ENCODE results near the gene C5orf46.

DNA sequence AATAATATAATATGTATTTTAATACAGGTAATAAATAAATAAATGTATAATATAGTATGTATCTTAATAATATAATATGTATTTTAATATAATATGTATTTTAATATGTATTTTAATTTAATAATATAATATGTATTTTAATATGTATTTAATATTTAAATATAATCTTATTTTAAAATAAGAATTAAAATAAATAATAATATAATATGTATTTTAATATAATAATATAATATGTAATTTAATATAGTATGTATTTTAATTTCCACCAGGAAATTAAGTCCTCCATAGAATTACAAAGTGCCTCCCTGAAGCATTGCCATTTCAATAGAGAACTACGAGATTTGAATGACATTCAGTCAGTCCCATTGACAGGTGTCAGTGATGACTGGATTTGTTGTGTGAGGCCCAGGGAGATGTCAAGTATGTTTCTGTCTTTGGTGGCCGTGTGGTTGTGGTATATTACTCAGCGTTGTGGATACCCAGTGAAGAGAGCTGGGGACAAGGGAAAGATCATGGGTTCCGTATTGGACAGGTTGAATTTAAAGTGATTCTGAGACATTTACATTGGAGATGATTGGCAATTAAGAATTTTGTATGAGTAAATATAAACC lies 14.2 kb upstream of the C5orf46 start:
- TF ChIP-seq, protein P1, sequence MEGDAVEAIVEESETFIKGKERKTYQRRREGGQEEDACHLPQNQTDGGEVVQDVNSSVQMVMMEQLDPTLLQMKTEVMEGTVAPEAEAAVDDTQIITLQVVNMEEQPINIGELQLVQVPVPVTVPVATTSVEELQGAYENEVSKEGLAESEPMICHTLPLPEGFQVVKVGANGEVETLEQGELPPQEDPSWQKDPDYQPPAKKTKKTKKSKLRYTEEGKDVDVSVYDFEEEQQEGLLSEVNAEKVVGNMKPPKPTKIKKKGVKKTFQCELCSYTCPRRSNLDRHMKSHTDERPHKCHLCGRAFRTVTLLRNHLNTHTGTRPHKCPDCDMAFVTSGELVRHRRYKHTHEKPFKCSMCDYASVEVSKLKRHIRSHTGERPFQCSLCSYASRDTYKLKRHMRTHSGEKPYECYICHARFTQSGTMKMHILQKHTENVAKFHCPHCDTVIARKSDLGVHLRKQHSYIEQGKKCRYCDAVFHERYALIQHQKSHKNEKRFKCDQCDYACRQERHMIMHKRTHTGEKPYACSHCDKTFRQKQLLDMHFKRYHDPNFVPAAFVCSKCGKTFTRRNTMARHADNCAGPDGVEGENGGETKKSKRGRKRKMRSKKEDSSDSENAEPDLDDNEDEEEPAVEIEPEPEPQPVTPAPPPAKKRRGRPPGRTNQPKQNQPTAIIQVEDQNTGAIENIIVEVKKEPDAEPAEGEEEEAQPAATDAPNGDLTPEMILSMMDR (IDR thresholded peaks at IDR 0.05; ENCODE audit: low read length) = no peak
- TF ChIP-seq EZH2 (optimal IDR thresholded peaks at IDR 0.05; ENCODE audit: low read depth, low read length) = no peak

Data from MM.1S (cell line).